Measurements from ENCODE around the gene CYRIA. TPM values are rescaled to one million over a fixed set of nuclear protein-coding genes. Genes with fewer than 3 reads are reported as not detected.

The CYRIA gene
- total and polyA plus RNA-seq, 2 donors (not counting 1 experiment from before 2014, with no cell fraction given), result 6.3 to 10.2 TPM

GRCh38 chr2:16621316-16621715 lies 44.3 kb downstream of the CYRIA start:
- Histone ChIP-seq H3K9me3 (ENCODE audit: control insufficient read depth, insufficient read depth, low read depth, low read length) (no peaks in the 10 kb centered on the region), H2AFZ (ENCODE audit: low read length) (no peak overlapping the region), H3K79me2 (ENCODE audit: control insufficient read depth, insufficient read depth, low read length) (no peaks in the 10 kb centered on the region), H3K27ac (ENCODE audit: insufficient read depth, low read length) (no peak overlapping the region), H3K9ac (ENCODE audit: insufficient read depth, low read length) (no peak overlapping the region), H3K4me3 (replicated peaks in 1 of 4; ENCODE audit: control extremely low read depth in 1 of 4, insufficient read depth in 1 of 4, low read depth in 3 of 4, low read length in 4 of 4) (no peak overlapping the region), H3K4me2 (ENCODE audit: extremely low read depth, insufficient read depth, low read length) (no peak overlapping the region), H3K4me1 (ENCODE audit: control insufficient read depth, extremely low read depth, insufficient read depth, low read length) (peaks cover 6% of the 10 kb centered on the region), H3K36me3 (ENCODE audit: control insufficient read depth, insufficient read depth, low read length) (no peaks in the 10 kb centered on the region), H3K27me3 (ENCODE audit: control insufficient read depth, insufficient read depth, low read length) (no peaks in the 10 kb centered on the region), H4K20me1 (ENCODE audit: control insufficient read depth, extremely low read depth, insufficient read depth, low read length) (no peaks in the 10 kb centered on the region)
- TF ChIP-seq EZH2 (IDR thresholded peaks at IDR 0.05; ENCODE audit: low read length, missing control alignments) (no peak), CTCF (conservative IDR thresholded peaks at IDR 0.05 in 1 of 2, IDR thresholded peaks at IDR 0.05 in 1 of 2; ENCODE audit: low read depth in 1 of 2, low read length in 2 of 2) (no peak)
- peak; percentile 36 to 49 for DNase-seq (ENCODE audit: low read depth in 2 of 2)

DNA sequence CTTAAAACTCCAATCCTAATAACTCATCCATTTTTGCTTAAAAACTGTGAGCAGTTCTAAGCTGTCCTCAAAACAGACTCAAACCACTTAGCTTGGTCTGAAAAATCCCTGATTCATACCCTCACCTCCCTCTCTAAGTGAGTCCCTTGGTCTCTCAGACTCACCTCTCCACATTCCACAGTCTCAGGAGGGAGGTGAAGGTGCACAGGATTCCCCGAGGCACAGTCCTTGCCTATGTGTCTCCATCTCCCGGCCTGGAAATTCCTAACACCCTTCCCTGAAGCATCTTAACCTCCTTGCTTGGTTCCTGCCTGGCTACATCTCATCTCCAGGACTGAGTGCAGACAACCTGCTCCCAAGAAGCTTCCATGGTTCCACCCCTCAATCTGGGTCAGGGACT lies 45.0 kb downstream of the CYRIA start:
- no peaks in the 10 kb centered on the region for H3K27me3 ChIP-seq (ENCODE audit: control insufficient read depth, insufficient read depth, low read length)
- H3K79me2 ChIP-seq (ENCODE audit: control insufficient read depth, insufficient read depth, low read length), result no peaks in the 10 kb centered on the region
- no peaks in the 10 kb centered on the region for H3K9me3 ChIP-seq (ENCODE audit: control insufficient read depth, insufficient read depth, low read depth, low read length)
- H3K9ac ChIP-seq (ENCODE audit: insufficient read depth, low read length), result no peak overlapping the region
- peaks cover 3% of the 10 kb centered on the region for H3K4me1 ChIP-seq (ENCODE audit: control insufficient read depth, extremely low read depth, insufficient read depth, low read length)
- H4K20me1 ChIP-seq (ENCODE audit: control insufficient read depth, extremely low read depth, insufficient read depth, low read length), result no peaks in the 10 kb centered on the region
- no peak overlapping the region for H3K4me2 ChIP-seq (ENCODE audit: extremely low read depth, insufficient read depth, low read length)
- no peak for DNase-seq (ENCODE audit: low read depth in 2 of 2)
- H3K36me3 ChIP-seq (ENCODE audit: control insufficient read depth, insufficient read depth, low read length), result no peaks in the 10 kb centered on the region
- TF ChIP-seq EZH2 (IDR thresholded peaks at IDR 0.05; ENCODE audit: low read length, missing control alignments), result no peak
- TF ChIP-seq CTCF (conservative IDR thresholded peaks at IDR 0.05 in 1 of 2, IDR thresholded peaks at IDR 0.05 in 1 of 2; ENCODE audit: low read depth in 1 of 2, low read length in 2 of 2), result no peak
- H3K4me3 ChIP-seq (replicated peaks in 1 of 4; ENCODE audit: control extremely low read depth in 1 of 4, insufficient read depth in 1 of 4, low read depth in 3 of 4, low read length in 4 of 4), result no peak overlapping the region
- H2AFZ ChIP-seq (ENCODE audit: low read length), result no peak overlapping the region
- no peak overlapping the region for H3K27ac ChIP-seq (ENCODE audit: insufficient read depth, low read length)

GRCh38 chr2:16619576-16620245 lies 45.9 kb downstream of the CYRIA start:
- H3K4me3 ChIP-seq (replicated peaks in 1 of 4; ENCODE audit: control extremely low read depth in 1 of 4, insufficient read depth in 1 of 4, low read depth in 3 of 4, low read length in 4 of 4), result no peak overlapping the region
- H2AFZ ChIP-seq (ENCODE audit: low read length), result no peak overlapping the region
- peaks cover 3% of the 10 kb centered on the region for H3K4me1 ChIP-seq (ENCODE audit: control insufficient read depth, extremely low read depth, insufficient read depth, low read length)

More at GRCh38 chr2:16619576-16620245, 45.9 kb downstream of the CYRIA start:
- TF ChIP-seq CTCF (conservative IDR thresholded peaks at IDR 0.05 in 1 of 2, IDR thresholded peaks at IDR 0.05 in 1 of 2; ENCODE audit: low read depth in 1 of 2, low read length in 2 of 2) (no peak), EZH2 (IDR thresholded peaks at IDR 0.05; ENCODE audit: low read length, missing control alignments) (no peak)
- no peaks in the 10 kb centered on the region for H3K79me2 ChIP-seq (ENCODE audit: control insufficient read depth, insufficient read depth, low read length)
- no peak overlapping the region for H3K4me2 ChIP-seq (ENCODE audit: extremely low read depth, insufficient read depth, low read length)
- no peak overlapping the region for H3K9ac ChIP-seq (ENCODE audit: insufficient read depth, low read length)
- H3K27me3 ChIP-seq (ENCODE audit: control insufficient read depth, insufficient read depth, low read length), result no peaks in the 10 kb centered on the region
- no peak overlapping the region for H3K27ac ChIP-seq (ENCODE audit: insufficient read depth, low read length)
- no peaks in the 10 kb centered on the region for H3K36me3 ChIP-seq (ENCODE audit: control insufficient read depth, insufficient read depth, low read length)
- no peaks in the 10 kb centered on the region for H4K20me1 ChIP-seq (ENCODE audit: control insufficient read depth, extremely low read depth, insufficient read depth, low read length)
- no peaks in the 10 kb centered on the region for H3K9me3 ChIP-seq (ENCODE audit: control insufficient read depth, insufficient read depth, low read depth, low read length)
- no peak for DNase-seq (ENCODE audit: low read depth in 2 of 2)
